ENCODE measurements around the gene NBEAL2.
"Not testable (repeated sequence)": the region's sequence is repeated elsewhere in the genome, so short reads cannot be mapped to it uniquely, and the experiment has no call there.

NBEAL2 gene

DNA sequence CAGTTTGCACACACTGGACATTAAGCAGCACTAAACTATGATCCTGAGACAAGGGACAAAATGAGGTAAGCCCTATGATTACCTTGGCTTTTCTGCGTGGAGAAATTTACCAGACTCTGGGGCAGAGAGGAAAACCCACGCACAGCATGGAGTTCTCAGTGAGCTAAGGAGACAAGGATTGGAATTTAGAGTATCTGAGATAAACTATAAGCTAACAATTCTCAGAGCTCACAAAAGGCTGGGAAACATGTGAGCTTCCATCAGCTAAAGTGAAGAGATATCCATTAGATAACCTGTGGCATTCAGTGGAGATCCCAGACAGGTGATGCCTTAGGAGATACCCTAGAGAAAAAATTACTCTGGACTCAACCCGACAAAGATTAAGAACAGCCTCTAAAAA lies 48.7 kb downstream of the NBEAL2 start:
- ChIA-PET CTCF (no interaction called here), POLR2A (no interaction called here)
- no peak for TF ChIP-seq LEF1 (IDR thresholded peaks at IDR 0.05; ENCODE audit: borderline replicate concordance)
- TF ChIP-seq CTBP1 (IDR thresholded peaks at IDR 0.05; ENCODE audit: borderline replicate concordance) = no peak
- no peak for TF ChIP-seq ZNF384 (IDR thresholded peaks at IDR 0.05)
- no peak for TF ChIP-seq FOXK2 (IDR thresholded peaks at IDR 0.05)
- TF ChIP-seq BHLHE40 (IDR thresholded peaks at IDR 0.05; ENCODE audit: borderline replicate concordance) = no peak
- no peak for TF ChIP-seq NFRKB (IDR thresholded peaks at IDR 0.05)
- no peak for TF ChIP-seq L3MBTL2 (conservative IDR thresholded peaks at IDR 0.05)
- no peak for DNase-seq (ENCODE audit: extremely low spot score)

DNA sequence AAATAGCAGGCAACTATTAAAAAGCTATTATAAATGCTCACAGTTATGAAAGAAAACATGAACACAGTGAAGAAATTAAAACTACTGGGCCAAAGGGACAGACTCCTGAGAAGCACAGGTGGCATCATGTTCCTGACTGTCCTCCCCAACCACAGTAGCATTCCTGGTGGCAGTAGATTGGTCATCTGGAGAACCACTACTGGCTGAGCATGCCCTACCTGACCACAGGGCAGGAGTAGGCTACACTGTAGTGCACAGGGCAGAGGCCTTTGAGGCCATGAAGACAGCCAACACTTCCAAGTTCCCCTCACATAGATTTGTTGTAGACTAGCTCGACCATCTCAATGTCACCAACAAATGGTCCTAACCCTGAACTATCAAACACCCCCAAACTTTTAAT lies 49.2 kb downstream of the NBEAL2 start:
- ChIA-PET CTCF (no interaction called here), POLR2A (no interaction called here)
- TF ChIP-seq, protein P1, sequence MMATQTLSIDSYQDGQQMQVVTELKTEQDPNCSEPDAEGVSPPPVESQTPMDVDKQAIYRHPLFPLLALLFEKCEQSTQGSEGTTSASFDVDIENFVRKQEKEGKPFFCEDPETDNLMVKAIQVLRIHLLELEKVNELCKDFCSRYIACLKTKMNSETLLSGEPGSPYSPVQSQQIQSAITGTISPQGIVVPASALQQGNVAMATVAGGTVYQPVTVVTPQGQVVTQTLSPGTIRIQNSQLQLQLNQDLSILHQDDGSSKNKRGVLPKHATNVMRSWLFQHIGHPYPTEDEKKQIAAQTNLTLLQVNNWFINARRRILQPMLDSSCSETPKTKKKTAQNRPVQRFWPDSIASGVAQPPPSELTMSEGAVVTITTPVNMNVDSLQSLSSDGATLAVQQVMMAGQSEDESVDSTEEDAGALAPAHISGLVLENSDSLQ (IDR thresholded peaks at IDR 0.05) = no peak
- TF ChIP-seq L3MBTL2 (conservative IDR thresholded peaks at IDR 0.05) (no peak), ELF4 (IDR thresholded peaks at IDR 0.05) (no peak), FOXA1 (IDR thresholded peaks at IDR 0.05) (no peak), CTBP1 (IDR thresholded peaks at IDR 0.05; ENCODE audit: borderline replicate concordance) (no peak), FOXK2 (IDR thresholded peaks at IDR 0.05) (no peak), FOXM1 (IDR thresholded peaks at IDR 0.05; ENCODE audit: borderline replicate concordance) (no peak), ARNT (IDR thresholded peaks at IDR 0.05) (no peak), HDGF (IDR thresholded peaks at IDR 0.05; ENCODE audit: borderline replicate concordance) (no peak), NFRKB (IDR thresholded peaks at IDR 0.05) (no peak), SUZ12 (IDR thresholded peaks at IDR 0.05) (no peak), SP1 (IDR thresholded peaks at IDR 0.05) (no peak), BHLHE40 (IDR thresholded peaks at IDR 0.05; ENCODE audit: borderline replicate concordance) (no peak), ZNF384 (IDR thresholded peaks at IDR 0.05) (no peak), LEF1 (IDR thresholded peaks at IDR 0.05; ENCODE audit: borderline replicate concordance) (no peak), TARDBP (IDR thresholded peaks at IDR 0.05) (no peak)
- DNase-seq (ENCODE audit: extremely low spot score) = no peak

DNA sequence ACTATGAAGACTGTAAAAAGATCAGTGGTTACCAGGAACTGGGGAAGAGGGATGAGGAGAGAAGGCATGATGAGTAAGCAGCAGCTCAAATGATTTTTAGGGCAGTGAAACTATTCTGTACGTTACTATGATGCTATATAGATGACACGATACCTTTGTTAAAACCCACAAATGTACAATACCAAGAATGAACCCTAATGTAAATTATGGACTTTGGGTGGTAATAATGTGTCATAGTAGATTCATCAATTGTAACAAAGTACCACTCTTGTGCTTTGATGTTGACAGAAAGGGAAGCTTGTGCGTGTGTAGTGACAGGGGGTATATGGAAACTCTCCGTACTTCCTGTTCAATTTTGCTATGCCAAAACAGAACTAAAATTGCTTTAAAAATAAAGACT lies 51.6 kb downstream of the NBEAL2 start:
- DNase-seq (ENCODE audit: extremely low spot score); CTCF ChIA-PET; POLR2A ChIA-PET: not testable (repeated sequence)

DNA sequence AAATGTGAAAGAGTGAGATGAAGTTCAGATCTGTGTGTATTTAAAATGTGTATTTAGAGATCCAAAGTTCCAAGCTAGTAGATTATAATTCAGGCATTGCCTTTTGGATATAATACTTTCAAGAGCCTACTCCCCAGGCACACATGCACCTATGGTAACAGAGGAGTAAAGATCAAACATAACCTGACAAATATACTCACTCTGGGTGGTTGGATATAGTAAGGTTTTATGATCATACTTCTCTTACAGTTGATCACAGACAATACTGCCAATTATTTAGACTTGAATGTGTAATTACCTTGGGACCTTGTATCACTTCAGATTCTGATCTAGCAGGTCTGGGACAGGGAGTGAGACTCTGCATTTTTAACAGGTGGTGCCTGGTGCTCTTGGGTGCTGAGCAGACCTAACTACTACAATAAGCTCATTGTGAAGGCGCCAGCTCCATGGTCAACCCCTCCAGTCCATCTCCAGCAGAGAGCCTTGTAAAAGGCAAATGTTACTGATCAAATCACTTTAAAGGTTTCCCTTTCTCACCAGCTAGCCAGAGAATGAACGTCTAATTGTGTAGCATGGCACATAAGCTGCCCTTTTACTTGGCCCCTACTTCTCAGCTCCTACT lies 55.5 kb downstream of the NBEAL2 start:
- ChIA-PET CTCF (no interaction called here), POLR2A (interaction anchor here (1.2 to 1.3 kb wide), 2 partner anchors 26 to 59 kb away, joined by 3 read pairs; partner anchors contain the start of gene CCDC12)
- TF ChIP-seq ELF4 (IDR thresholded peaks at IDR 0.05) (no peak), L3MBTL2 (conservative IDR thresholded peaks at IDR 0.05) (no peak), BHLHE40 (IDR thresholded peaks at IDR 0.05; ENCODE audit: borderline replicate concordance) (no peak), SUZ12 (IDR thresholded peaks at IDR 0.05) (no peak), FOXM1 (IDR thresholded peaks at IDR 0.05; ENCODE audit: borderline replicate concordance) (no peak), FOXK2 (IDR thresholded peaks at IDR 0.05) (no peak), LEF1 (IDR thresholded peaks at IDR 0.05; ENCODE audit: borderline replicate concordance) (no peak), CTBP1 (IDR thresholded peaks at IDR 0.05; ENCODE audit: borderline replicate concordance) (no peak), SP1 (IDR thresholded peaks at IDR 0.05) (no peak)
- TF ChIP-seq, protein P1 (IDR thresholded peaks at IDR 0.05) = no peak
- DNase-seq (ENCODE audit: extremely low spot score) = no peak

DNA sequence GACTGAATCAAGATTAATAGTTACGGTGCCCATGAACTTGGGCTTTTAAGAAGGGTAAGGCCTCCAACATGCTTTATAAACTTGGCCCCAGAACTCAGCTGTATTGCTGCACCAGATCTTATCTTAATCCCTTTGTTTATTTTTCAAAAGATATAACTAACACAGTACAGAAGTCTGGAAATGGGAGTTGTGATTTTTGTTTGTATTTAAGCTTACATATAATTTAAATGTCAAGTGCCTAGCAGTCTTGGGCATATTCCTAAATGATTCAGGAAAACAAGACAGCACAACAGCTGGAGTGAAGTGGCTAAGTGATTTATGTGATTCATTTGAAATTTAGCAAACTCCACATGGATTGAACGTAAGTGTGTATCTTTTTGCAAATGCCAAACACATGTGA lies 56.2 kb downstream of the NBEAL2 start:
- ChIA-PET CTCF (no interaction called here), POLR2A (interaction anchor here (1.2 to 1.3 kb wide), 2 partner anchors 26 to 59 kb away, joined by 3 read pairs; partner anchors contain the start of gene CCDC12)
- DNase-seq (ENCODE audit: extremely low spot score) = no peak
- TF ChIP-seq TARDBP (IDR thresholded peaks at IDR 0.05) (no peak), NFRKB (IDR thresholded peaks at IDR 0.05) (no peak), ELF4 (IDR thresholded peaks at IDR 0.05) (no peak), CTBP1 (IDR thresholded peaks at IDR 0.05; ENCODE audit: borderline replicate concordance) (no peak), L3MBTL2 (conservative IDR thresholded peaks at IDR 0.05) (no peak), FOXK2 (IDR thresholded peaks at IDR 0.05) (no peak), FOXM1 (IDR thresholded peaks at IDR 0.05; ENCODE audit: borderline replicate concordance) (no peak), ZNF384 (IDR thresholded peaks at IDR 0.05) (no peak), SUZ12 (IDR thresholded peaks at IDR 0.05) (no peak), SP1 (IDR thresholded peaks at IDR 0.05) (no peak), FOXA1 (IDR thresholded peaks at IDR 0.05) (no peak), BHLHE40 (IDR thresholded peaks at IDR 0.05; ENCODE audit: borderline replicate concordance) (no peak)
- TF ChIP-seq, protein P1 (IDR thresholded peaks at IDR 0.05) = no peak; the same call in 1 of the 2 replicates

DNA sequence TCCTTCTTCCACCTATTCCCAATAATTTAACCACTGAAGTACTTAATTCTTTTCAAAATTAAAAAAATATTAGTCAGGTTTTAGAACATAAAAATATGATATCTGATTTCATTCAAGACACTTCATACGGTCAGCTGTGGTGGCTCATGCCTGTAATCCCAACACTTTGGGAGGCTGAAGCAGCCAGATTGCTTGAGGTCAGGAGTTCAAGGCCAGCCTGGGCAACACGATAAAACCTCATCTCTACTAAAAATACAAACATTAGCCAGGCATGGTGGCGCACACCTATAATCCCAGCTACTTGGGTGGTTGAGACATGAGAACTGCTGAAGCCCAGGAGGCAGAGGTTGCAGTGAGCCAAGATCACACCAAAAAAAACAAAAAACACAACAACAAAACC lies 56.7 kb downstream of the NBEAL2 start:
- TF ChIP-seq CTBP1 (IDR thresholded peaks at IDR 0.05; ENCODE audit: borderline replicate concordance) (no peak), ELF4 (IDR thresholded peaks at IDR 0.05) (no peak), SP1 (IDR thresholded peaks at IDR 0.05) (no peak), HDGF (IDR thresholded peaks at IDR 0.05; ENCODE audit: borderline replicate concordance) (no peak), LEF1 (IDR thresholded peaks at IDR 0.05; ENCODE audit: borderline replicate concordance) (no peak), FOXM1 (IDR thresholded peaks at IDR 0.05; ENCODE audit: borderline replicate concordance) (no peak), BHLHE40 (IDR thresholded peaks at IDR 0.05; ENCODE audit: borderline replicate concordance) (no peak), TARDBP (IDR thresholded peaks at IDR 0.05) (no peak), SUZ12 (IDR thresholded peaks at IDR 0.05) (no peak), FOXA1 (IDR thresholded peaks at IDR 0.05) (no peak), ARNT (IDR thresholded peaks at IDR 0.05) (no peak), L3MBTL2 (conservative IDR thresholded peaks at IDR 0.05) (no peak), FOXK2 (IDR thresholded peaks at IDR 0.05) (no peak), NFRKB (IDR thresholded peaks at IDR 0.05) (no peak), ZNF384 (IDR thresholded peaks at IDR 0.05) (no peak)
- TF ChIP-seq, protein P1 (IDR thresholded peaks at IDR 0.05) = no peak
- ChIA-PET CTCF (no interaction called here), POLR2A (interaction anchor here (1.2 kb wide), 1 partner anchor 27 kb away, joined by 3 read pairs; no protein-coding TSS in a partner anchor)
- no peak for DNase-seq (ENCODE audit: extremely low spot score)

DNA sequence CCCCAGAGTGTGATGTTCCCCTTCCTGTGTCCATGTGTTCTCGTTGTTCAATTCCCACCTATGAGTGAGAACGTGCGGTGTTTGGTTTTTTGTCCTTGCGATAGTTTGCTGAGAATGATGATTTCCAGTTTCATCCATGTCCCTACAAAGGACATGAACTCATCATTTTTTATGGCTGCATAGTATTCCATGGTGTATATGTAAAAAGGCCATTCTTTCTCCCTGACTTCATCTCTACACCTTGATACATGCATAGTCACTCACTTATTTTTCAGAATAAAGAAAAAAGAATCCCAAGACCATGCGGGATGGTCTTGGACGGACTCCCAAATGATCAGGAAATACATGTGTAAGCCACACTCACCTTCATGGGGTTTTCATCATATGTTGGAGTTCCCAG lies 57.8 kb downstream of the NBEAL2 start:
- not testable (repeated sequence) for DNase-seq (ENCODE audit: extremely low spot score)

More for the DNA sequence above, 57.8 kb downstream of the NBEAL2 start:
- CTCF ChIA-PET, POLR2A ChIA-PET: not testable (repeated sequence)

Measured in HEK293T (cell line).